Mucosa of descending colon (tissue), 3 donors: ENCODE results near the gene EED. TPM values are rescaled to one million over a fixed set of nuclear protein-coding genes. Genes with fewer than 3 reads are reported as not detected.

Experiments
- ATAC-seq: fragments of 200-7000 bp; cut with Tn5 transposase; one replicate; pipeline ENCODE4 v1.9.1; 2020; ENCODE audit warnings: mild to moderate bottlenecking, moderate library complexity
- DNase-seq, 3 donors: peaks; one replicate each; pipeline ENCODE4 v3.0.0-alpha.2; 2020
- H3K36me3 ChIP-seq: fragments of 200-600 bp; one replicate; pipeline ENCODE4 v1.8.0; 2021; ENCODE audit warnings: low read depth, mild to moderate bottlenecking
- H3K4me1 ChIP-seq: fragments of 200-600 bp; one replicate; pipeline ENCODE4 v1.8.0; 2021; ENCODE audit warnings: low read depth, mild to moderate bottlenecking
- H3K4me3 ChIP-seq: fragments of 200-600 bp; one replicate; pipeline ENCODE4 v1.8.0; 2021; ENCODE audit warnings: mild to moderate bottlenecking
- H3K9me3 ChIP-seq: fragments of 200-600 bp; one replicate; pipeline ENCODE4 v1.8.0; 2021; ENCODE audit warnings: mild to moderate bottlenecking
- intact Hi-C, 2 donors: fragments of 100-400 bp; cut with DNase I in 1 of 2; cut with micrococcal nuclease in 1 of 2; formaldehyde crosslinking; loops; one replicate each; pipeline versions ENCODE4 v1.11.0 to v1.11.1; 2022; cut with DNase I, micrococcal nuclease
- total RNA-seq, 3 donors: library from RNA; stranded (reverse); fragmentation: NEBNext Ultra II Directional in 2 of 3; extraction: Animal tissue kit (Norgen Biotek cat#: 25700) in 2 of 3; gene quantifications; one replicate each; pipeline versions ENCODE4 v1.2.1 to v1.2.4, GENCODE V29; 2021 to 2023
- TF ChIP-seq, protein P1 (sequence below): fragments of 200-600 bp; IDR thresholded peaks from one replicate; pipeline ENCODE4 v1.8.0; 2022; ENCODE audit warnings: antibody characterized with exemption, mild to moderate bottlenecking
- donor health status: DM: no; HTN: no; CAD: no; lungs with moderate emphysema.
- donor health status: DM: no; HTN: no; CAD: no.
- donor health status: DM: no; HTN: yes; CAD: no.

EED gene
- total RNA-seq, 3 donors from 2014 or later: 21.9 to 29.6 (median 22.0) TPM

DNA sequence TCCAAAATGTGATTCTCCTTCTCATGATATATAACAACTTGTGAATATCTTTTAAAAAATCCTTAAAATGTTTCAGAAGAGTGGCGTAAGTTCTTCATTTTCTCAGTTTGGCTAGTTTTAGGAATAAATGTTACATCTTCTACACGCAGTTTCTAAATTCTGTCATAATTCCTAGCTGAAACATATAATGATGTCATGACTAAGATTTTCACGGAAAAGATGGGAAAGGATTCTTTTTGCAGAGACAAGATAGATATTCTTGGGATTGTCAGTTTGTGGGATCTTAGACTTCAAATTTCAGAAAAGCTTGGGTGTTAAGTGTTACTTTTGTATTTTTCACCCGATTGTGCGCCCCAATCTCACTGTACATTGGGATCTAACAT, 1.7 kb downstream of the EED start:
- peaks cover 27% of the 10 kb centered on the region for H3K4me1 ChIP-seq
- TF ChIP-seq, protein P1, sequence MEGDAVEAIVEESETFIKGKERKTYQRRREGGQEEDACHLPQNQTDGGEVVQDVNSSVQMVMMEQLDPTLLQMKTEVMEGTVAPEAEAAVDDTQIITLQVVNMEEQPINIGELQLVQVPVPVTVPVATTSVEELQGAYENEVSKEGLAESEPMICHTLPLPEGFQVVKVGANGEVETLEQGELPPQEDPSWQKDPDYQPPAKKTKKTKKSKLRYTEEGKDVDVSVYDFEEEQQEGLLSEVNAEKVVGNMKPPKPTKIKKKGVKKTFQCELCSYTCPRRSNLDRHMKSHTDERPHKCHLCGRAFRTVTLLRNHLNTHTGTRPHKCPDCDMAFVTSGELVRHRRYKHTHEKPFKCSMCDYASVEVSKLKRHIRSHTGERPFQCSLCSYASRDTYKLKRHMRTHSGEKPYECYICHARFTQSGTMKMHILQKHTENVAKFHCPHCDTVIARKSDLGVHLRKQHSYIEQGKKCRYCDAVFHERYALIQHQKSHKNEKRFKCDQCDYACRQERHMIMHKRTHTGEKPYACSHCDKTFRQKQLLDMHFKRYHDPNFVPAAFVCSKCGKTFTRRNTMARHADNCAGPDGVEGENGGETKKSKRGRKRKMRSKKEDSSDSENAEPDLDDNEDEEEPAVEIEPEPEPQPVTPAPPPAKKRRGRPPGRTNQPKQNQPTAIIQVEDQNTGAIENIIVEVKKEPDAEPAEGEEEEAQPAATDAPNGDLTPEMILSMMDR: no peak
- intact Hi-C loops: no loop called here
- H3K36me3 ChIP-seq: no peaks in the 10 kb centered on the region
- H3K9me3 ChIP-seq: no peaks in the 10 kb centered on the region
- ATAC-seq: no peak
- DNase-seq: no peak
- H3K4me3 ChIP-seq: no peak overlapping the region

DNA sequence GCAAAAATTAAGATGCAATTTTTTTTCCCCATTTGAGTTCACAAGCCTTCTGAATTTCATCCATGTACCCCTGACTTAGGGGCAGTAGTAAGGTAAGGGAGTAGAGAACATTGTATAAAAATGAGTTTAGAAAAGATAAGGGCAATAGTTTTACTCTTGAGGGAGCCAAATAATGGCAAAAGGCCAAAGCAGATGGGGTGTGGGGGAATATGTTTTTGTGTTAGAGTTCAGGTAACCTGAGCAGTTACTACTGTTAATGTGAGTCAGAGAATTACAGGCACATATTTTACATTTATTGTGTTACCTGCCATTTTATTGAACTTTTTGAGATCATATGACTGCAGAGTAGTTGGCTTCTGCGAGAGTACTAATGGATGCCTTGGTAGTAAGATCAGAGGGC, 3.1 kb downstream of the EED start:
- Histone ChIP-seq H3K4me3 (no peak overlapping the region), H3K4me1 (peaks cover 27% of the 10 kb centered on the region), H3K9me3 (no peaks in the 10 kb centered on the region), H3K36me3 (no peaks in the 10 kb centered on the region)
- peak; percentile 9 for ATAC-seq
- peak in 1 of 3 donors; percentile 58 for DNase-seq
- intact Hi-C loops: no loop called here
- TF ChIP-seq, protein P1: no peak

DNA sequence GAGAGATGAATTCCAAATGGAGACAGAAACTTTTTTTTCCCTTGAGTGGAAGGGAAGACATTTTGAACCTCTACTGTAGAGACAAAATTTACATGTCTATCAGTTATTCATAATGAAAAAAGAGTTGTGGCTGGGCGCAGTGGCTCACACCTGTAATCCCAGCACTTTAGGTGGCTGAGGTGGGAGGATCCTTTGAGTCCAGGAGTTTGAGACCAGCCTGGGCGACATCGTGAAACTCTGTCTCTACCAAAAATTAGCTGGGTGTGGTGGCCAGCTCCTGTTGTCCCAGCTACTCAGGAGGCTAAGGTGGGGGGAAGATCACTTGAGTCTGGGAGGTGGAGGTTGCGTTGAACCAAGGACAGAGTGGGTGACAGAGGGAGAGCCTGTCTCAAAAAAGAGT, 4.1 kb downstream of the EED start:
- ATAC-seq (no peak), DNase-seq (no peak)
- no peaks in the 10 kb centered on the region for H3K36me3 ChIP-seq
- H3K9me3 ChIP-seq: no peaks in the 10 kb centered on the region
- H3K4me3 ChIP-seq: no peak overlapping the region
- intact Hi-C loops: no loop called here
- peaks cover 26% of the 10 kb centered on the region for H3K4me1 ChIP-seq
- TF ChIP-seq, protein P1: no peak

DNA sequence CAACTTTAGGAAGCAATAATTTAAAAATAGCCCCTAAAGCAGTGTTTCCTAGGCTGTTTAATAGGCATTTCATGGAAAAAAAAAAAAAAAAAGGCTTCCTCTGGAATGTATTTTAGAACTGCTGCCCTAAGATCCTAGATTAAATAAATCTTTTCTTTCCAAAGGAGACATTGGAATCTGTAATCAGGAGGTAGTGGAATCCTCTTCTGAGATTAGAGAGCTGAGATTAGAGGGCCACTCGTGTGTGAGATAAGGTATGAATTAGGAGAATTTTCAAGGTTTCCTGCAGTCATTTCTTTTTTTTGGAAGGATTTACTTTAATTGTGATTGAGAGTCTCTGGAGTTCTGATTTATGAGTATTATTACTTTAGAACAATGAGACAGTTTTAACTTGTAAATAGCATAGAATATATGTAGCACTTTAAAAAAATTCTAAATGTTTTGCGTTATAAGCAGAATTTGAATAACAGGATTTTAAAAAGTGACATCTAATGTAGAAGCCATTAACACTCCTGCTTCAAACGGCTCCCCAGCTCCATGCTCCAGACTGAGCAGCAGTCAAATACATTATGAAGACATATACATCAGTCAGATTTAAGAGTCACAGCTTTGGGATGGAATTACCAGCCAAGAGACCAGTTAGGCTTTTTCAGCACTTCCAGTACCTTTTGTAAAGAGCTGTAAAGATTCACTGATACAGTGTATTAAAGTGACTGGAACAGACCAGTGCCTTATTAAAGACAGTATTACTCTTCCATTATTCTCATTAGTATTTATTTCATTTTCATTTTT, 5.0 kb downstream of the EED start:
- Histone ChIP-seq H3K9me3 (no peaks in the 10 kb centered on the region), H3K36me3 (no peaks in the 10 kb centered on the region), H3K4me1 (peaks cover 21% of the 10 kb centered on the region), H3K4me3 (no peak overlapping the region)
- intact Hi-C loops: no loop called here
- DNase-seq (no peak), ATAC-seq (no peak)
- TF ChIP-seq, protein P1: no peak

DNA sequence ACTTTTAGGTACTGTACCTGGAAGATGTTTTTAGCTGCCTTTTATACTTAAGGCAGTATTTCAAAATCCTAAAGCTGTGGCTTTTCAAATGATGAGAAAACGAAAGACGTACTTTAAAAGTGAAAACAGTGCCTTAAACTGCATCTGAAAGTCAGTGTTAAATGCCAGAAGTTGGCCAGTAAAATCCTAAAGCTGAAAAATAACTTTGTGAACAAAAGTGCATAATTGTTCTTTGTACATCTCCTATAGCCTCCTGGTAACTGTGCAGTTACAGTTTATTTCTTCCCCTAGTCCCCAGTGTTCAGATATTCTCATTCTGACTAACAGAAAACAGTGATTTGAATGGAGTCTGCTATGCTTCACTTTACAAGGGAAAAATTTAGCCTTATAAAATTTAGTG, 6.8 kb downstream of the EED start:
- H3K36me3 ChIP-seq: no peaks in the 10 kb centered on the region
- intact Hi-C loops: no loop called here
- ATAC-seq (no peak), DNase-seq (no peak)
- TF ChIP-seq, protein P1: no peak
- H3K4me3 ChIP-seq: no peak overlapping the region
- H3K9me3 ChIP-seq: no peaks in the 10 kb centered on the region
- H3K4me1 ChIP-seq: peaks cover 15% of the 10 kb centered on the region
